Colon (tissue), 2 donors: Measurements from ENCODE around the gene LCP1.

Experiments used
- FAIRE-seq: peaks from 2 replicates; lab custom pipeline; 2012; peaks lifted over from hg19 to GRCh38; lab: Jason Lieb, UNC
- donor health status: control.
- donor health status: control.

Gene LCP1

GRCh38 chr13:46158222-46158621 is 23.8 kb downstream of the LCP1 start:
- no peak for FAIRE-seq

GRCh38 chr13:46154136-46154801 is 27.7 kb downstream of the LCP1 start:
- FAIRE-seq: peak; percentile 14

DNA sequence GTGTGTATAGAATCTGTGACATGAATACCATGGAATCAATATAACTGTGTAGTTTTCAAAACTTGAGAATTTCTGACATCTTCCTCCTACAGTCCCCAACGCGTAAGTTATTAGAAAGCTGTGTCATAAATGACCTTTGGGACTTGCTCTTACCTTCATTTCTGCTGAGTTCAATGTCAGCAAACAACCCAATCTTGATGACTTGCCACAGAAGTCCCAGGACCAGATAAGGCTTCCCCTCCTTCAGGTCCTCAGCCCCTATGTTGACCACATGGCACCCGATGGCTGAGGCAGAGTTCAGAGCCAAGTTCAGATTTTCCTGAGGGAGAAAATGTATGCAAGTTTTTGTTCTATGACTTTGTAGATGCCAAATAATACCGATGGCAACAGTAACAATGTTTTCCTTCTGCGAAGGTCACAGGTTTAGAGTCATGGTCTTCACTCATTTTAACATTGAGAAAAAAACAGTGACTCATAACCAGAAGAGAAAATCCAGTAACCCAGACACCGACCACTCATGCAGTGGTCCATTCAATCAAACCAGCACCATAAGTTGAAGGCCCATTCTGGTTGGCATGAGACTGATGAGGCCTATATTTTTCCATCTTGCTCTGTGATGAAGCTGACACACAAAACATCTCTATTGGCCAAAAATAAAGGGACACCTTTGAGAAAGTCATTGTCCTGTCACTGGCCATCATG is 29.2 kb downstream of the LCP1 start:
- FAIRE-seq: no peak

- FAIRE-seq: no peak
Measured at GRCh38 chr13:46150134-46150693, 31.8 kb downstream of the LCP1 start.

- FAIRE-seq: no peak
Measured at GRCh38 chr13:46149272-46150133, 32.5 kb downstream of the LCP1 start.

DNA sequence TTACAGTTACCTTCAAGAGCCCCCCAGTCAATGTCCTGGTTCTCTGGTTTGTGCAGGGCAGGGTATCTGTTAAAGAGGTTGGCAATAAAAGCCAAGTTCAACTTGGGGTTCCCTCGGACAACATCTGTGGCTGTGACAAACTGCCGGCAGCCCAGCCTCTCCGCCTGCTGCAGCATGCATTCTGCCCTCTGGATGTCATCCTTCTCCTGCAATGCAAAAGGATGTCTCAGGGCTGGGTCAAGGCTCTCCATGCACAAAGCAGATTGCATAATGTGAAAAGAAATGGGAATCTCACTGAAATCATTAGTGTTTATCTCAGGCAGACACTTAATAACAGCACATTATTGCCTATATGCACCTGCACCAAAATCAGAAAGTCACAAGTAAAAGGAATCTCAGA is 35.1 kb downstream of the LCP1 start:
- no peak for FAIRE-seq

GRCh38 chr13:46145950-46146349 is 36.0 kb downstream of the LCP1 start:
- no peak for FAIRE-seq

- FAIRE-seq: no peak
Measured at GRCh38 chr13:46145135-46145534, 36.8 kb downstream of the LCP1 start.

DNA sequence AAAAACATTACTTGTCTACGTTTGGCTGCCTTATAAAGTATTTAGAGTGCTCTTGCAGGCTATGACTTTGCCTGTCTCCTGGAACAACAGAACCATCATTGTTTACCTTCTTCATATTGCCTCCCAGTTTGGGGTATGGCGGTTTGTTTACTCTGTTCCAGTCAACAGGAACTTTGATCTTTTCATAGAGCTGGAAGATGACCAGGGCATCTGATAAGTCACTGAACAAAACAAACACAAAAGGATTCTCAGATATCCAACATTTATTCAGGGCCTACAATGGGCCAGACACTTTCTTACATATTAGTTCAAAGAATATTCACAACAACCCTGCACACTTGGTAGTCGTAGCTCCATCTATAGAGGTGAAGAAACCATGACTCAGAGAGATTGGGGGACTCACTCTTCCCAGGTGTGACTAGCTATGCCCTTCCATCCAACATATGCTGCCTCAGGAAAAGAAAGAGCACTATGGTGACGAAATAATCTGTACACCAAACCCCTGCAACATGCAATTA is 38.7 kb downstream of the LCP1 start:
- FAIRE-seq: no peak

DNA sequence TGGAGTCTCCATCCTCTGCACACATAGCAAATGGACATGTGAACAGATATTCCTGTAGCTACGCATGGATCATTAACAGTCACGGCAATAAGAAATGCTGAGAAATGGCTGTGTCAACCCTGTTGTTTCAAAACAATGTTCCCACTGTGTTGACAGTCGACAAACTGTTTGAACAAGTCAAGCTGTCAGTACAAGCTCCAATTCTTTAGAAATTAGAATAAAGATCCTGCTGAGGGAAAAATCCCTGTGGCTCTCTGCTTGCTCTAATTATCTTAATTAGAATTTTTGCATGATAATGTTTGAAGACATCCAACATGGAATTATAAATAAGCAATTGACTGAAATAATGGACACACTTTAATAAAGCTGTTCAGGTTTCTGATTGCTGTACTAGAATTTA is 39.2 kb downstream of the LCP1 start:
- FAIRE-seq: no peak

- no peak for FAIRE-seq
Measured at GRCh38 chr13:46140044-46140443, 41.9 kb downstream of the LCP1 start.

DNA sequence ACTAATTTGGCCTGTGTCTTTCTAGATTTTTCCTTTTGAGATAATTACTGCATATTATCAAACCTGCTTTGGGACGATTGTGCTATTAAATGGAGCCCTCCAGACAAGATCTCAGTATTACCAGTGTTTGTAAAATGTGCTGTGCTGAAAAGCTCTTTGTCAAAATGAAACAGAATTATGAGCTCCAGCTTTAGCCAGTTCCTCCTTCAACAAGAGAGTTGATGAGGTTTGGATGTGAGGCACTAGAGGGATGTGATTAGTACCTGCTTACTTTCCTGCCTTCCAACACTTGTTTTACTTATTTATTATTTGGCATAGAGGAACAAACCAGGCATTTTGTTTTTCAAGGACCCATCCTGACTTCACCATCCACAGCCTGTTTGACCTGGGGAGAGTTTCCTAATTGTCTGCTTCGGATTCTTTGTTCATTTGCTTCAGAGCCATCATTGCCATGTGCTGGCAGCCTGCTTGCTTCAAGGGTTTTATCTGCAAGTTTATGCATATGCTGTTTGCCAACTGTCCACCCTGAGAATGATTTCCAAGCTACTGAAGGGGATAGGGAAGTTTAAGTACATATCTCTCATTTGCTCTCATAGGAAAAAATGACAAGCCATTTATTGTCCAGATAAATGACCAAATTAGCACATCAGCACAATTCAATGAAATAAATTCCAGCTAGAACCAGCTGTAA is 44.2 kb downstream of the LCP1 start:
- FAIRE-seq: no peak

- no peak for FAIRE-seq
Measured at GRCh38 chr13:46136688-46137087, 45.3 kb downstream of the LCP1 start.

GRCh38 chr13:46134961-46135522 is 46.9 kb downstream of the LCP1 start:
- FAIRE-seq: no peak

DNA sequence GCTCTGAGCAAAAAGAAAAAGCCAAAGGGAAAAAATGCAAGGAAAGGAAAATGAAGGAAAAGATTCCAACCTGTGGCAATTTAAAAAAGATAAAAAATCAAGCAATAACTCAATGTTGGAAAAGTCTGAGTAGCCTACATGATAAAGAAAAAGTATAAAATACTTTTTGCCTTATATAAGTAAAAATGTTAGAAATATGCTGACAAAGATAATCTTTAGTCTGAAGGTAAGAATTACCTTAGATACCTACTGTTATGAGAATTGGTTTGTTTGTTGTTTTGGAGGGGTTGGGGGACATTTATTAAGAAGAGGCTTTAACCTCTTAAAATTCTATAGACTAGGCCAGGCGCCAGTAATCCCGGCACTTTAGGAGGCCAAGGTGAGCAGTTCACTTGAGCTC is 47.5 kb downstream of the LCP1 start:
- FAIRE-seq: no peak

DNA sequence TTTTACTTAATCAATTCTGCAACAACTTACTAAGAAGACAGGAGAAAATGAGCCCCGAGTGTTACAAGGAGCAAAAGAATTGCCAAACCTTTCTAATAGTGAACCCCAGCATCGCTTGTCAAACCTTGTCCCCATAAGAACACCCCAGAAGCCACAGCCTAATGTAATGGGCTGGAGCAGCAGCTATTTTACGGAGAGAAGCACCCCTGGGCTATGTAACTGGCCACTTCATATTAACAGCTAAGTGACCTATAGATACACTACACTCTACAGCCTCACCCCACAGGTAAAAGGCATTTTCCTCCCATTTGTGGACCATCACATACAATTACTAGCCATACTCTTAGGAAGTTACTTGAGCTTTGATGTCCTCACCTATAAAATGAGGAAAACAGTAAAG is 49.9 kb downstream of the LCP1 start:
- FAIRE-seq: no peak

GRCh38 chr13:46131705-46132104 is 50.3 kb downstream of the LCP1 start:
- no peak for FAIRE-seq

GRCh38 chr13:46129955-46130618 is 51.9 kb downstream of the LCP1 start:
- FAIRE-seq: no peak

DNA sequence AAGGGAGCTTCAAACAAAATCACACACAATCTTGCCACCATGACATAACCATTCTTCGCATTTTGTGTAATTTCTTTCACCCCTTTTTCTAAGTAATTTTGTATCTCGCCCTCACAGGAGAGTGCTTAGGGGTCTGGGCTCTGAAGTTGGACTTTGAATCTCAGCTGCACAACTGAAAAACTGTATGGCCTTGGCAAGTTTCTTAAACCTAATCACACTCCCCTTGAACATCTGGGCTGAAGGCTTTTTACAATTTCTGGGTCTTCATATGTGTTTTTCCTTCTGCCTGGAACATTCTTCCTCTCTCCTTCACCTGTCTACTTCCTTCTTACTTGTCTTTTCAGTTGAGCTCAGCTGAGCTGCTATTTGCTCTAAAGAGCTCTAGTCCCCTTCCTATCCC is 52.9 kb downstream of the LCP1 start:
- FAIRE-seq: no peak

DNA sequence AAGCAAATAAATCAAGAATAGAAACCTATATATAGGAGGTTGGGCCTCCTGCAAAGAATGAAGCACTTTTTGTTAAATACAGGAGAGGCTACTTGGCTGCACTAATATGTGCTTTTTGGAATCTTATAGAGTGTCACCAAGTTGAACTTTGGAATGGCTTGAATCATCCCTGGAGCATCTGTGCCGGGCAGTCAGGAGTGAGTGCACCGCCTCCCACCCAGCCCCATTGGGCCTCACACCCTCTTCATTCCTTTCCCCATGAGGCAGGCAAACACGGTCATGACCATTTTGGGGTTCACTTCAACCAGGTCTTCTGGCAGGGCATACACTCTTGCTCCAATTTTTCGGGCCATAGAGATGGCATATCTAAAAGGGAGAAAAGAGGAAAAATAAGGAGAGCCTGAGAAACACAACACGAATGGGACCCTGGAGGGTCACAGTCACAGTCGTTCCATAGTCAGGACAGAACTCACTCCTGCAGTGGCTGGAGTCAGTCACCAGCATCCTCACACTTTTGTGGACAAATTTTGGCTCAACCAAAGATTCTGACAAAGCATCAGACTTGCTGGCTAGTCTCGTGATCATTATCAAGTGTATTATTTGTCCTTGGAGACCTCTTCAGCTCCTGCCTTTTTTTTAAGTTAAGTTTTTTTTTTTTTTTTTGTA is 54.5 kb downstream of the LCP1 start:
- FAIRE-seq: no peak
